GM12891 (cell line): ENCODE data around the gene KCNK3.

Experiments used
- PAX5 ChIP-seq: IDR thresholded peaks from 2 replicates; pipeline ENCODE4 v1.6.1; 2011; ENCODE audit warnings: low read length, moderate library complexity, mild to moderate bottlenecking; ENCODE audit not compliant: insufficient read depth, severe bottlenecking
- POLR2A ChIP-seq: IDR thresholded peaks from 2 replicates; pipeline ENCODE4 v1.6.1; 2011; ENCODE audit warnings: low read depth, low read length, control low read depth
- POLR2AphosphoS5 ChIP-seq: IDR thresholded peaks from 2 replicates; pipeline ENCODE4 v1.6.1; 2011; ENCODE audit warnings: low read depth, low read length, control low read depth
- POU2F2 ChIP-seq: IDR thresholded peaks from 2 replicates; pipeline ENCODE4 v1.6.1; 2011; ENCODE audit warnings: low read depth, mild to moderate bottlenecking, control low read depth, low read length, moderate library complexity
- SPI1 ChIP-seq: IDR thresholded peaks from 2 replicates; pipeline ENCODE4 v1.6.1; 2011; ENCODE audit warnings: low read depth, low read length, control low read depth
- TAF1 ChIP-seq: IDR thresholded peaks from 2 replicates; pipeline ENCODE4 v1.6.1; 2011; ENCODE audit warnings: low read depth, low read length, control low read depth

DNA sequence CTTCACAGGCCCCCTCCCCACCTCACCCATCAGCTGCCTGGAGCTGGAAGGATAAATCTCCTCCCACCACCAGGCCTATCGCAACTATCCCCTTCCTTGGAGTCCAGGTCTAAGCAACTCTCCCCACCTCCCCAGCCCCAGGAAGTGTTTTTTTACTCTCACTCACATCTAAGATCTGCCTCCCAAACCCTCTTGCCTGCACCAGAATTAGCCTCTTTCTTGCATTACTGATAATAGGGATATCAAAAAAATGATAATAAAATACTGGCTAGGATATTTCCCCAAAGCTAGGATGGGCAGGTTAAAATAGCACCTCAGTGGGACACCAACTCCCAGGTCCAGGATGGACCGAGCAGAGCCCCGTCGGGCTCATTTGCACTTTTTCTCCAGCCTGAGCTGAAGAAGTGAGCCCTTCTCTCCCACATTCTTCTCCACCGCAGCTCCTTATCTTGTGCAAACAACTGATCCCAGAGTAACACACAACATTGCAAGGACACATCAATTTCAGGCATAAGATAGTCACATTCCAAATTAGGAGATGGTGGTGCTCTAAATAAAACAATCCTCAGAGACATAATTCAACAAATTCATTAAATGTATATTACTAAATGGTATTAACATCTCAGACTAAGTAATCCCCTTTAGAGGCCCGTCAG is 33.7 kb upstream of the KCNK3 start:
- TF ChIP-seq POLR2A: no peak
- TF ChIP-seq POU2F2: no peak
- no peak for TF ChIP-seq POLR2AphosphoS5
- TF ChIP-seq TAF1: no peak
- no peak for TF ChIP-seq PAX5
- no peak for TF ChIP-seq SPI1
